ENCODE measurements around the gene CCDC57. TPM values are rescaled to one million over a fixed set of nuclear protein-coding genes. Genes with fewer than 3 reads are reported as not detected.
"Not testable (repeated sequence)": the region's sequence is repeated elsewhere in the genome, so short reads cannot be mapped to it uniquely, and the experiment has no call there.

Gene CCDC57
- polyA plus RNA-seq, 3 donors = 17.1 to 43.8 (median 20.1) TPM

DNA sequence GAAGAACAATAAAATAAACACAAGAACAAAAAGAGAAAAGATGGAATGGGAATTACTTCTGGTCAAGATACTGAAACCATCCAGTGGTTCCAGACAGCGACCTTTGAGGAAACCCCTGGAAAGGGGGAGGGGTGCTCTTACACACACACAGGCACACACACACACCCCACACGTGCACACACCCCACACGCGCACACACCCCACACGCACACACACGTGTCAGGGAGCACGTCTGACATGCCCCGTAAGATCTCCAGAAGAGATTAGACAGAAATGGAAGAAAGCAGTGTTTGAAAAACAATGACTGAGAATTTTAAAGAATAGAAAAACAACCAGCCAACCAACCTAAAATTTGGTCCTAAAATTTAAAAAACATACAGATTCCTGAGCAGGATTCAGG is 69.3 kb downstream of the CCDC57 start:
- H3K9ac ChIP-seq (ENCODE audit: insufficient read depth, low read length, poor library complexity, severe bottlenecking) = no peak overlapping the region
- peaks cover 0 to 2% (median 0%) of the 10 kb centered on the region in 3 donors for H3K27me3 Mint-ChIP-seq (ENCODE audit: low read depth in 3 of 3)
- no peaks in the 10 kb centered on the region for H4K20me1 ChIP-seq (ENCODE audit: insufficient read depth, low read length)
- H2AFZ ChIP-seq (ENCODE audit: insufficient read depth, low read depth, low read length, poor library complexity, severe bottlenecking) = no peak overlapping the region
- H3K9me3 ChIP-seq (replicated peaks in 1 of 2; ENCODE audit: control insufficient read depth in 1 of 2, insufficient read depth in 1 of 2, low read length in 2 of 2) = no peaks in the 10 kb centered on the region
- no peaks in the 10 kb centered on the region for H3K4me1 Mint-ChIP-seq
- no peaks in the 10 kb centered on the region for H3K79me2 ChIP-seq (ENCODE audit: insufficient read depth, low read length)
- no peaks in the 10 kb centered on the region for H3K4me1 ChIP-seq (ENCODE audit: control insufficient read depth in 1 of 2, insufficient read depth in 2 of 2, low read length in 2 of 2)
- DNase-seq = no peak
- H3K36me3 Mint-ChIP-seq = peaks cover 5 to 10% of the 10 kb centered on the region in 2 donors
- no peaks in the 10 kb centered on the region for H3K9me3 Mint-ChIP-seq
- no peaks in the 10 kb centered on the region for H3K36me3 ChIP-seq (replicated peaks in 1 of 2; ENCODE audit: control insufficient read depth in 1 of 2, insufficient read depth in 2 of 2, low read length in 2 of 2)
- no CpG with 5 or more reads among the region's 8 CpGs for WGBS (ENCODE audit: insufficient coverage)
- intact Hi-C loops (cut with micrococcal nuclease) = no loop called here
- H3K27ac Mint-ChIP-seq = no peak overlapping the region
- H3K27me3 ChIP-seq (ENCODE audit: control insufficient read depth in 2 of 2, insufficient read depth in 2 of 2, low read length in 2 of 2) = no peaks in the 10 kb centered on the region
- no peak overlapping the region for H3K4me3 ChIP-seq (replicated peaks in 1 of 3; ENCODE audit: low read depth in 2 of 3, low read length in 3 of 3)
- no peak overlapping the region for H3K4me2 ChIP-seq (replicated peaks; ENCODE audit: extremely low read depth, low read length, poor library complexity, severe bottlenecking)
- TF ChIP-seq, protein P1, sequence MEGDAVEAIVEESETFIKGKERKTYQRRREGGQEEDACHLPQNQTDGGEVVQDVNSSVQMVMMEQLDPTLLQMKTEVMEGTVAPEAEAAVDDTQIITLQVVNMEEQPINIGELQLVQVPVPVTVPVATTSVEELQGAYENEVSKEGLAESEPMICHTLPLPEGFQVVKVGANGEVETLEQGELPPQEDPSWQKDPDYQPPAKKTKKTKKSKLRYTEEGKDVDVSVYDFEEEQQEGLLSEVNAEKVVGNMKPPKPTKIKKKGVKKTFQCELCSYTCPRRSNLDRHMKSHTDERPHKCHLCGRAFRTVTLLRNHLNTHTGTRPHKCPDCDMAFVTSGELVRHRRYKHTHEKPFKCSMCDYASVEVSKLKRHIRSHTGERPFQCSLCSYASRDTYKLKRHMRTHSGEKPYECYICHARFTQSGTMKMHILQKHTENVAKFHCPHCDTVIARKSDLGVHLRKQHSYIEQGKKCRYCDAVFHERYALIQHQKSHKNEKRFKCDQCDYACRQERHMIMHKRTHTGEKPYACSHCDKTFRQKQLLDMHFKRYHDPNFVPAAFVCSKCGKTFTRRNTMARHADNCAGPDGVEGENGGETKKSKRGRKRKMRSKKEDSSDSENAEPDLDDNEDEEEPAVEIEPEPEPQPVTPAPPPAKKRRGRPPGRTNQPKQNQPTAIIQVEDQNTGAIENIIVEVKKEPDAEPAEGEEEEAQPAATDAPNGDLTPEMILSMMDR (IDR thresholded peaks at IDR 0.05) = no peak
- no peak overlapping the region for H3K27ac ChIP-seq (ENCODE audit: low read depth in 1 of 2, low read length in 2 of 2)
- no peak overlapping the region for H3K4me3 Mint-ChIP-seq

DNA sequence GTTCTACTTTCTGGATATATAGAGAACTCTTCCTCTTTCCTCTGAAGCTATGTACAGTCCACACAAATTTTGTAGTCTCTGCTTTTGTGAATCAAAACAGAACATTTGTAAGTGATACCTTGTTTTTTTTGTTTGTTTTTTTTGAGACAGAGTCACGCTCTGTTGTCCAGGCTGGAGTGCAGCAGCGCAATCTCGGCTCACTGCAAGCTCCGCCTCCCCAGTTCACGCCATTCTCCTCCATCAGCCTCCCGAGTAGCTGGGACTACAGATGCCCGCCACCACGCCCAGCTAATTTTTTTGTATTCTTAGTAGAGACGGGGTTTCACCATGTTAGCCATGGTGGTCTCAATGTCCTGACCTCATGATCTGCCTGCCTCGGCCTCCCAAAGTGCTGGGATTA is 72.7 kb downstream of the CCDC57 start:
- H3K4me1 ChIP-seq (ENCODE audit: control insufficient read depth in 1 of 2, insufficient read depth in 2 of 2, low read length in 2 of 2); H2AFZ ChIP-seq (ENCODE audit: insufficient read depth, low read depth, low read length, poor library complexity, severe bottlenecking); intact Hi-C loops (cut with micrococcal nuclease); H3K4me2 ChIP-seq (replicated peaks; ENCODE audit: extremely low read depth, low read length, poor library complexity, severe bottlenecking); H3K9ac ChIP-seq (ENCODE audit: insufficient read depth, low read length, poor library complexity, severe bottlenecking); H3K4me1 Mint-ChIP-seq; H3K36me3 ChIP-seq (replicated peaks in 1 of 2; ENCODE audit: control insufficient read depth in 1 of 2, insufficient read depth in 2 of 2, low read length in 2 of 2); H3K27me3 Mint-ChIP-seq (ENCODE audit: low read depth in 3 of 3); H3K36me3 Mint-ChIP-seq; H3K27ac ChIP-seq (ENCODE audit: low read depth in 1 of 2, low read length in 2 of 2); H3K9me3 ChIP-seq (replicated peaks in 1 of 2; ENCODE audit: control insufficient read depth in 1 of 2, insufficient read depth in 1 of 2, low read length in 2 of 2); H3K27me3 ChIP-seq (ENCODE audit: control insufficient read depth in 2 of 2, insufficient read depth in 2 of 2, low read length in 2 of 2); H3K79me2 ChIP-seq (ENCODE audit: insufficient read depth, low read length); H3K27ac Mint-ChIP-seq; H3K9me3 Mint-ChIP-seq; H3K4me3 ChIP-seq (replicated peaks in 1 of 3; ENCODE audit: low read depth in 2 of 3, low read length in 3 of 3); H3K4me3 Mint-ChIP-seq; H4K20me1 ChIP-seq (ENCODE audit: insufficient read depth, low read length); DNase-seq: not testable (repeated sequence)
- WGBS (ENCODE audit: insufficient coverage) = 97% methylated on average over 7 of the region's 10 CpGs

Data from CD14-positive monocyte (primary cell).